A204.1 (cell line): ENCODE data around the gene EYA2.

Experiments used
- FAIRE-seq: peaks from 2 replicates; lab custom pipeline; 2012; peaks lifted over from hg19 to GRCh38; lab: Jason Lieb, UNC

EYA2 gene

DNA sequence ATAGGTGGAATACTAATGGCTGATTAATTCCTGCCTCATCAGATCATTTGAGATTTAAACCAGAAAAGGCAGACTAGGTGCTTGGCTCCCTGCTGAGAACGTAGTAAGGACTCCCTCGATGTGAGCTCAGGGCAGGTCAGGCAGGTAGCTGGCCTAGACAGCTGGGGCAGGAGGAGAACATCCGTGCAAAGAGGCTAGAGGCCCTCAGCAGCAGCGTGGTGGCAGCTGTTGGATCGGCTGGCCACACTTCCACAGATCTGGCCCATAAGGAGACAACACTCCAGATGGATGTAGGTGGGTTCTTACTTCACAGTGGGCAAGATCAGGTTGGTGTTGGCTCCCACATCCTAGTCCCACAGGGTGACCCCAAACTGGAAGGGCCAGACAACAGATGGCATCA lies 38.5 kb downstream of the EYA2 start:
- FAIRE-seq, result no peak

DNA sequence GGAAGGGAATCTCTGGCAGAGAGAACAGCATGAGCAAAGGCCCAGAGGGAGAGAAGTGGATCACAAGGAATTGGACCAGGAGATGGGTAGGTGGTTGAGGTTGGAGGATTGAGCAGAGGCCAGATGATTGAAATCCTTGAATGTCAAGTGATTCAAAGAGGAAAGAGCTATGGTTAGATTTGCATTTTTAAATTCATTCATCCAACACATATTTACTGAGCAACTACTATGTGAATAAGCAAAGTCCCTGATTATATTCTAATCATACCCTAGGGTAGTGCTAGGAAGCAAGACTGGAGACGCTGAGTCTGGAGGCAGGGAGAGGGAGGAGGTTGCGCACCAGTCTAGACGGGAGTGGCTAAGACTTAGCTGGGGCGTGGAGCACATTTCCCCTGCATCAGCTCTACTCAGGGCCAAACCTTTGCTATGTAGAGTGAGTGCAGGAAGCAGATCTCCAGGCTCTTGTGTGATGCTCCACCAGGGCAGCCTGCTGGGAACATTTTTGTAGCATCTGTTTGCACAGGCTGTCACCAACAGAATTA lies 40.2 kb downstream of the EYA2 start:
- no peak for FAIRE-seq

DNA sequence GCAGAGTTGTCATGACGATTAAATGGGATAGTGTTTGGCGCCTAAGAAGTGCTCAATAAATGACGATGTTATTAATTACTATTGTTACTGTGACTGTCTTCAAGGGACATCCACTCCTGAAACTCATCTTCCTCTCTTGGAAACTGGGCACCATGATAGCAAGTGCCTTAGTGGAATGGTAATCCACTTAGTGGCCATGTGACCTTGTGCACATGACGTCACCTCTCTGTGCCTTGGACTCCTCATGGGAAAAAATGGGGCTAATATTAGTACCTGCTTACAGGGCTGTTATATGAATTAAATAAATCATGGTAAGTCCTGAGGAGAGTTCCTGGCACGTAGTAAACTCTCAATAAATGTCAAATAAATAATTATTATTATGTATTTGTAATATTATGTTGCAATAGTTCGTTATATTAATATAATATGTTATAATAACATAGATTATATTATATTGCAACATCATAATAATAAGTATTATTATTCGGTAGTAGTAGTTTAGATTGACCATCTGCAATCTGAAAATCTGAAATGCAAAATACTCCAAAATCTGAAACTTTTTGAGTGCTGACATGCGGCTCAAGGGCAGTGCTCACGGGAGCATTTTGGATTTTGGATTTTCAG lies 40.9 kb downstream of the EYA2 start:
- no peak for FAIRE-seq

DNA sequence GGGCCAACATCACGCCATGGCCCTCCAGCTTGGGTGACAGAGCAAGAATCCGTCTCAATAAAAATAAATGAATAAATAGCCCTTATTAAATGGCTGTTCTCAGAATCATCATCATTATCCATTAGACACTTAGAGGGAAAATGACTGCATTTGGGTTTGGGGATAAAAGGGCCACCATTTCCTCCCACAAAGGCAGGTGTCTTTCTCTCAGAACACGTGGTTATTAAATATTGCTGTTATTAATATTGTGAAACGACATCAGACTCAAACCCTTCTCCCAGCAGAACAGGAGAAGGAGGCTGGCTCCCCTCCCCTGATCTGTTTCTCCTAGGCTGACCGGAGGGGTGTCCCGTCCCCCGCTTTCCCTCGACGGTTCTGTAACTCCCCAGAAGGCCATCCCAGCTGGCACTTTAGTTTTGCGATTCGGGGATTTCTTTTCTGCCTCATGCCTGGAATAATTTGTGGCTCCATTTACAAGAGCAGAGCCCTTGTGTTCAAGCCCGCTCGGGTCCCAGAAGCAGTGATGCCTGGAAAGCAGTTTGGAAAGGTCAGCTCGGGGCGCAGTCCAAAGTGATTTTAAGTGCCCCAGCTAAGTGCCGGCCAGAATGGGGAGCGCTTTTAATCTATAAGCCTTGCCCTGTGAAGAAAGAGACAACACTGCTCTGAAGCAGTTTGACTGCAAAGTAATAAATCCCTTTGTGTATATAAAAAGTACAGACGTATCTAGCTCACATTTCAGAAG lies 41.9 kb downstream of the EYA2 start:
- FAIRE-seq, result no peak

DNA sequence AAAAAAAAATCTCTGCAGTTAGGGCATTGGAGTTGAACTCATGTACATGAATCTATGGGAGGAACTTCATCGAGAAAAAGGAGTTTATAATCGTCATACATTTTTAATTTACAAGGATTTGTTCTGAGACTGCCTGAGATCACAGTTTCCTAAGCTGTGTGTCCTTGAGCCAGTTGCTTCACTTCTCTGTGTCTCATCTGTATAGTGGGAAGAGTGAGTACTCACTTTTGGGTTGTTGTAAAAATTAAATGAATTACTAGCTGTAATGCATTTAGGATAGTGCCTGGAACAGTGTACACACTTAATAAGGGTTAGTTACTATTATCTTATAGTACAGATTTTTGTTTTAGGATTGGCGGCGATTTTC lies 42.5 kb downstream of the EYA2 start:
- FAIRE-seq, result no peak

DNA sequence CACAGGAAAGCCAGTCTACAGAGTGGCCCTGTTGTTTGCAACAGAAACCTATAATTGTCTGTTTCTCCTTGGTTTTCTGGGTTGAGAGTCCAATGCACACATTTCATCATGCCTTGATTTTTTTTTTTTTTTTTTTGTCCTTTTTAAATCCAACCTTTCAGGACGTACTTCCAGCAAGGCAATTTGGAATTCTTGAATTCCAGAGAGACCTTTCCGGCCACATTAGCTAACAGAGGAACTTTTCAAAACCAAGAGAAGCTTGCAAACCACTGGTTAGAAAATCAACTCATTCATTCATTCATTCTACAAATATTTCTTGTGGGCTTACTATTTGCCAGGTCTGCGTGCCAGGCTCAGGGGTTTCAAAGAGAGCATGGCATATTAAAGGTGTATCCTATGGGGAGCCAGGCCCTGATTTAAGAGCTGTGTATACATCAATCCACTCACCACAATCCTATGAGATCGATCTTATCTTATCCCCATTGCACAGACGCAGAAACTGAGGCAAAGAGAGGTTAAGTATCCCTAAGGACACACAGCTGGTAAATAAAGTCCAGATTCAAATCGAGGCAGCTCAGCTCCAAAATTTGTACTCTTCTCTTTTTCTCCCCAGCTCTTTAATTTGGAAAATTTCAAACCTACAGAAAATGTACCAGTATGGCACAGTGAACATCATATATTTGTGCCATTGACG lies 43.0 kb downstream of the EYA2 start:
- no peak for FAIRE-seq

DNA sequence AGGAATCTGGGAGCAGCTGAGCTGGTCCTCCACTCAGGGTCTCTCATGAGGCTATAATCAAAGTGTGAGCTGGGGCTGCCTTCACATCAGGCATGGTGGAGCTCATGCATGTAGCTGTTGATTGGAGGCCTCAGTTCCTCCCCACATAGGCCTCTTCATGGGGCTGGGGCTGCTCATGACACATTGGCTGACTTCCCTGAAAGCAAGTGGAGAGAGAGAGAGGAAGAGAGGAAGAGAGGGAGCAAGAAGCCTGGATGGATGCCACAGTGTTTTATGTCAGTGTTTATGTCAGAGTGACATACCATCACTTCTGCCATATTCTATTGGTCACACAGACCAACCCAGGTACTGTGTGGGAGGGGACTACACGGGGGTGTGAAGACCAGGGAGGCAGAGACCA lies 43.8 kb downstream of the EYA2 start:
- no peak for FAIRE-seq

DNA sequence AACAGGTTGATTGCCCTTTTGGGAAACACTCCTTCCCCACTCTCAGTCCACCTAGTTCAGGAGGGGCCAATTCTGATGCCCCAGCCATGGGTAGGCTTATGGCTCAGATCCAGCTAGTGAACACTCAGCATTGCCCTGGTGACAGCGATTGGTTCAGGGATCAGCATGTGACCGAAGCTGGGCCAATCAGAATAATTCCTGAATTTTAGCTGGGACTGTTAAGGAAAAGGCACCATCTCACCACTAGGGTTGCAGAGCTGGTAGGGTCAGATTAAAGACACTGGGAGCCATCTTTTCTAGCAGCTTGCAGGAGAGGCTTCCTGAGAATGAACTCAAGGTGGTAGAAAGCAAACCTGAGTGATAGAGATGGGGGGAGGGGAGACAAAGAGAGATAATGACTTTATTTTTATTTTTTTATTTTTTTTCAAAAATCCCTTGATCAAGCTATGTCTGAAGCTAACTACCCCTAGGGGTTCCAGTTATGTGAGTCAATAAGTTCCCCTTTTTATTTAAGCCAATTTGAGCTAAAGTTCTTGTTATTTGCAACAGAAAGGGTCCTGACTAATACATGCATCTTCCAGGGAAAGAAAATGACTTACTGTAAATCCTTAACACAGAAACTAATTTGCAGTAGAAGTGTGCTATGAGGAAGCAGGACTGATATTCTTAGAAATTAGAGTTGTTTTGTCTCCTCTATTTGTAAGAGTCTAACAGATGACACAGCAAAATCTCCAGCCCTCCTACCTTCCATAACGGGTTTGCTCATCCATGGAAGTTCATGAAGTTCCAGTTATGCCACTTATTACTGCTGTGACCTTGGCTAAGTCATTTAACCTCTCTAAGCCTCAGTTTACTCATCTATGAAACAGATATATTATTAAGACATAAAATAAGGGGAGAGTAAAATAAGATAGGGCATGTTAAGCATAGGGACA lies 44.7 kb downstream of the EYA2 start:
- FAIRE-seq, result no peak

DNA sequence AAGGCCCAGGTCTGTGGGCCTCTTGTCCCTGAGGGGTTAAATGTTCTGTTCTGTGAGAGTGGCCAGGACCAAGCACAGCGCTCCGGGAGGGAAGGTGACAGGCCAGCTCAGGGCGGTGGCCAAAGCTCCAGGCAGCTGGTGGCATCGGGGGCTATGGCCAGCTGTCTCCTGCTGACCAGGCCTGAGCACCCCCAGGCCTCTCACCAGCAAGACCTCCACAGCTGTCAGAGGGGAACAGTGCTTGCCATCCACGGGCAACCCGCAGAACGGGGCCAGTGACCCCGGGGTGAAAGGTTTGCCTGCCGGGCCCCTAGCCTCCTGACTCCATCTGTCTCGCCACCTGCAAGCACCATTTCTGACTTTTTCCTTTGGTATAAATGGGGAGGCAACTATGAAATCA lies 46.0 kb downstream of the EYA2 start:
- no peak for FAIRE-seq

DNA sequence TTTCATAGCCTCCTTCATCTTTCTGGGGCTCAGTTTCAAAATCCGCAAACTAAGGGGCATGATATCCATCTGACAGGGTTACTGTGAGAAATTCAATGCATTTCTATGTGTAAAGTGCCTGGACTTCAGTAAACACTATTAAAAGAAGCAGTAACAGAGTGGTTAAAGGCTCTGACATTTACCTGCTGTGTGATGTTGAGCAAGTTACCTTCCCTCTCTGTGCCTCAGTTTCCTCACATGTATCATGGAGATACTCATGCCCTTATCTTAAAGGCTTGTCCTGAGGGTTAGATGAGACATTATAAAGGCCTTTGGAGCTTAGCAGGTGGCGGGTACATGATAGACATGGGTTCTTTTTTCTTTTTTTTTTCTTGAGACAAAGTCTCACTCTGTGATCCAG lies 46.8 kb downstream of the EYA2 start:
- FAIRE-seq, result no peak

DNA sequence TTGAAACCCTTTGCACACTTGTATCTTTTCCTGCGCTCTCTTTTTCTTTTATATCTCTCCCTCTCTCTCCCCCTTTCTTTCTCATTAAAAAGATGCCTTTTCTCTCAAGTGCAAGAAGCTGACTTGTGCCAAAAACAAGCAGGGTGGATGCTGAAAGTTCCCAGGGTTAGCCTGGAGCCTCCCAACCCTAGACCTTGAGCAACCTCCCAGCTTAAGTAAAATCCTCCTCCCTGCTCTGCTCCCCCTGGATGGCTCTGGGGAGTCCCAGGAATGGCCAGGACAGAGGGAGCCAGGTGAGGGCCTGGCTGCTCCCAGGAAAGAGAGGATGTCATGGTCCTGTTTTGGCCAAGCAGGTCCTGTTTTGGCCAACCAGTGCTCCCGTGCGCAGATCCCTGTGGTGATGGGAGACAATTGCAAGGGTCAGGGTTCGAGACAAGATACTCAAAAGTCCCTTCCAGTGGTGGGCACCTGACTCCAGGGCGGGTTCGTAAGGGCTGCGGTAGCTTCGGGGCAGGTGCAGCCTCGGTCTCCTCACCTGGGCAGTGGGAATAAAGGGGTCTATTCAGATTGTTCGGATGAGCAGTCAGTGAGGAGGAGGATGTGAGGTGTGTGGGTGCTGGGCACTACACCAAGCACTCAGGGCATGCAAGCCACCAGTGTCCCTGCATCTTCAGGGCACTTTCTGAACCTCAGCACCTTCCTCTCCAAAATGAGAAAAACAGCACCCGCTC lies 49.4 kb downstream of the EYA2 start:
- FAIRE-seq, result no peak

DNA sequence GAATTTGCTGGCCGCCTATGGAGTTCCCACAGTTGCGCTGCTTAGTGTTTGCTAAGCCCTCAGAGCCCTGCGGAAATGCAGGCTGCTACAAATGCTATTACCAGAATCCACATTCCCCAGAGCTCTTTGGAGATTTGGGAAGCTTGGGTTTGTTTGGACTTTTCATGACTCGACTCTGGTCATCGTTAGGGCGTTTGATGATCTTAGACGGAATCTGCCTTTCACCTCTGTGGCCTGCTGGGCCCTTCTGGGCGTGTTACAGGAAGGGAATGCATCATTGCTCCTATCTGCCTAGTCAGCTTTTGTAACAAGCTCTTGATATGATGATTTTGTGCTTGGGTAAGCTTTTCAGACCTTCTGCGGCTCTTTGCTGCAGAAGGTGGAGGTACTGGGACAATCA lies 50.8 kb downstream of the EYA2 start:
- no peak for FAIRE-seq

DNA sequence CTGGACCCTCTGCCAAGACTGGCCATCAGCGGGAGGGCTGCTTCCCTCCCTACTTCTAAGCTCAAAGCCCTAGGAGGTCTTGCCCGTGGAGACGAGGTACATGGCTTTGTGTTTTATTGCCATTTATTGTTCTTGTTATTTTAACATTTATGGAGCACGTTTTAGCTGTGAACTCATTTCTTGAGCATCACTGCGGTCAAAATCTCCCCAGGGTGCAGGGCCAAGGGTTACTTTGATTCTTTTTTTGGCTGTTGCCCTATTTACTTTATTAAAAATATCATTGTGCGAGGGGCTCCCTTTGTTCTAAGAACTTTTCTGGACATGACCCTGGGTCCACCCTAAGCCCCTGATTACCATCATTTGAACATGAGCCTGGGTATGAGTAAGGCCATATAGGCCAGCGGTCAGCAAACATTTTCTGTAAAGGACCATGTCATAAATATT lies 51.6 kb downstream of the EYA2 start:
- FAIRE-seq, result no peak

DNA sequence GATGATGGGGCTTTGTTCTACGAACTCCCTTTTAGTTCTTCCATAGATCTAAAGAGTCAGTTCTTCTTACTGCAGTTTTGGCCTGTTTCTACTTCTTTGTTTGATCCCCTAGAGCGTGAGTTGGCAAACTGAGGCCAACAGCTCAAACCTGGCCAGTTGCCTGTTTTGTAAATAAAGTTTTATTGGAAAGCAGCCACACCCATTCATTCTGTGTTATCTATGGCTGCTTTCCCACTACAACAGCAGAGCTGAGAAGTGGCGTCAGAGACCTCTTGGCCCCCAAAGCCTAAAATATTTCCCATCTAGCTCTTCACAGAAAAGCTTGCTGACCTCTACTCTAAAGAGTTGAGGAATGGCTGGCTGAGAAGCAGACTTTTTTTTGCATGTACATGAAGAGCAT lies 52.2 kb downstream of the EYA2 start:
- no peak for FAIRE-seq

DNA sequence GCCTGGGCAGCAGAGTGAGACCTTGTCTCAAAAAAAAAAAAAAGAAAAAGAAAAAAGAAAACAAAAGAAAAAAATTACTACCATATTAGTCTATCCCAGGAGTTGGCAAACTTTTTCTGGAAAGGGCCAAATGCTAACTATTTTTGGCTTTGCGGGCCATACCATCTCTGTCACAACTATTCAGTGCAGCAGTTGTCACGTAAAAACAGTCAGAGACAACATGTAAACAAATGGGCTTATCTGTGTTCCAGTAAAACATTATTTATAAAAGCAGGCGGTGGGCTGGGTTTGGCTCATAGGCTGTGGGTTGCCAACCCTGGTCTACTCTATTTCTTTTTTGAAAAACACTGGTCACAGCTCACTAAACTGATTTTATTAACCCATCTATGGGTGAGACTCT lies 53.4 kb downstream of the EYA2 start:
- FAIRE-seq, result no peak

DNA sequence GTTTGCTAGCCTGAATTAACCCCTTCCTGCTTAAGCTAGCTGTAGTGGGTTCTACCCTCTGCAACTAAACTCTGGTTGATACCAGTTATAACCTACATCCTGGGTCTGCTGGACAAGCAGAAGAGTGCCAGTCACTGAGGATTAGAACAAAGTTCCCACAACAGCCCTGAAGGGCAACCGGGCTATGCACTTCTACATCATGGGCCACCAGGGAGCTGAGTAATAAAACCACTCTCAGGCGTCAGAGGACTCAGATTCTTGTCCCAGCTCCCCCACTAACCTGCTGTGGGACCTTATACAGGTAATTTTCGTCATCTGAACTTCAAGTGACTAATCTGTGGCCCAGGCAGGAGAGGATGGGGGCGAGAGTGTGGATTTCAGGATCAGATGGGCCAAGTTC lies 56.8 kb downstream of the EYA2 start:
- no peak for FAIRE-seq

DNA sequence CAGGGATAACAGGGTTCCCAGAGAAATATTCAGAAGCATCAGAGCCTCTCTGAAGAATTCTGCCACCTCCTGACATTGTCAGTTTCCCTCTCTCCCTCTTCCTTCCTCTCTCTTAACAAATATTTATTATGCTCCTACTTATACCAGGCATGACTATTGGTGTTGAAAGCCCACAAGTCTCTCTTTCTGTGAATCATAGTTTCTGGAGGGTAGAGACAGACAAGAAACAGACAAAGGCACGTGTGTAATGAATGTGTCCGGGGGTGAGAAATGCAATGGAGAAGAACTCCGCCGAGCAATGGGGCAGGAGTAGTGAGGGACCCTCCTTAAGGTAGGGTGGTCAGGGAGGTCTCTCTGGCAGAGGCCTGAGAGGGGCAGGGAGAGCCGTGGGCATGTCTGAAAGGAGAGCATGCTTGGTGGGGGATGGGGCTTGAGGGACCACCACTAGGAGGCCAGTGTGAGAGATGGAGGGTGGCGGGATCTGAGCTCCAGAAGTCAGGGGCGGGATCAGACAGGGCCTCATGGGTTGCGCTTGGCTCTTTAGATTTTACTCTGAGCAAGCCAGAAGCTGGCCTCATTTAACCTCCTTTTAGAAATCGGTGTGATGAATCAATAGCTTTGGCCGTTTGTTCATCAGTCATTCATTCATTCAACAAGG lies 57.3 kb downstream of the EYA2 start:
- FAIRE-seq, result no peak

DNA sequence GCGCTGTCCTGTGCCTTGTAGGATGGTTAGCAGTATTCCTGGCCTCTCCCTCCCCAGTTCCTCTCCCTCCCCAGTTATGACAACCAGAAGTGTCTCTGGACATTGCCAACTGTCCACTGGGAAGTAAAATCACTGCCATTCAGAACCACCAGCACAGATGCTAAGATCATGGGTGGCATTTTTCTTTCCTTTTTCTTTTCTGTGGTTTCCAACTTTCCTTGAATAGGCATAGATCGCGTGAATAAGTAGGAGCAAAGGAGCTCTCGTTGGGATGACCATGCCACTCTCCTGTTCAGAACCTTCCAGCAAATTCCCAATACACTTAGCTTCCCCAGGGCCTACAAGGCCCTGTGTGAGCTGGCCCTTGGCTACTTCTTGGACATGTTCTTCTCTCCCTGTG lies 59.0 kb downstream of the EYA2 start:
- no peak for FAIRE-seq

DNA sequence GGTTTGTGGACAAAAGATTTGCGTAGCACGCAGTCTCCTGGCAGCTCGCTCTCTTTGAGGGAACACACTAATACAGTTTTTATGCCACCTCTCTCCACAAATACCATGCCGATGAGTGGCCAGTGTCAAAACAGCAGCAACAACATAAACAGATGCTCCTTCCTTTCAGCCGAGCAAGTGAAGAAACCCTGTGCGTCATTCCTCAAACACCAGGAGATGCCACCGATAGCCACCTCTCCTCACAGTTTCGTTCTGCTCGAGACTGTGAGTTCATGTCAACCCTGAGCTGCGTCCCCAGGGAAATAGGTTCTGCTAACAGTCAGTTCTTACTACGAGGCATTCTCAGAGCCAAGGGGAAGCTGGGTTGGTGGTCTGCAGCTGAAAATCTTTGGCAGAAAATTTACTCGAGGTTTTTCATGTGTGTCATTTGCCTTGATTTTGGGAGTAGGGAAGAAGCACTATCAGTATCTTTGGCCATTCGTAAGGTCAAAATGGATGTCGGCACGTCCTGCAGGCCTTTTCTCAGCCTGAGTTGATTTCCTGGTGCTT lies 59.9 kb downstream of the EYA2 start:
- no peak for FAIRE-seq

DNA sequence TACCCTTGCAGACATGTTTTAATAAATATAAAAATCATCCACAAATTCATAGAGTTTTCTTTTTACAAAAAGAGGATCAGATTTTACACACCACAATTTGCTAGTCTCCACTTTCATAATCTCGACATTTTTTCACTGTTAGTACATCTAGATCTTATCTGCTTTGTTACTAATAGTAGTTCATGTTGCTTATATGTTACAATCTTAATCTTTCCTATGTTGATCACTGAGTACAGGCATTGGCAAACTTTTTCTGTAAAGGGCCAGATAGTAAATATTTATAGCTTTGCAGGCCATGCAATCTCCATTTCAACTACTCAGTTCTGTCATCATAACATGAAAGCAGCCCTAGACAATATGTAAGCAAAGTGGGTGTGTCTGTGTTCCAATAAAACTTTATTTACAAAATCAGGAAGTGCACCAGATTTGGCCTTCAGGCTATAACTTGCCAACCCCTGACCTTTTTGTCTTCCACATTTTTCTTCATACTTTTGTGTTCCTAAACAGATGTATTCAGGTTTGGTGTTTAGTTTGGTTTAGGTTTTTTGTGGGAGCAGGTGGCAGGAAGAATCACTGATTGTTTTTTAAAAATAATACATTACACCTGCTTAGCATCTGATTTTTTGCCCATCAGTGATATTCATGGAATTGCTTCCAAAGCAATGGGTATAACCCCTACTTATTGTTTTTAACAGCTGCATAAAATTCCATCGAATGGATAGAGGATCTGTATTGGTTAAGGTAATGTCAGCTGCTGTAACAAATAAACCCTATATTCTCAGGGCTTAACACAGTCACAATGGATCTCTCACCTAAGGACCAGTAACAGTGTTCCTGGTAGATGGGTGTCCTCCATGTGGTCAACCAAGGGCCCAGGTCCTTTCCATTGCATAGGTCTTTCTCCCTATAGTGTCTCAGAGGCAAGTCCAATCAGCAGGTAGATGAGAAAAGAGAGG lies 61.2 kb downstream of the EYA2 start:
- no peak for FAIRE-seq
